NCI-H748 (cell line): Measurements from ENCODE around the gene HOXA4.

Source experiments
- DNase-seq: peaks from one replicate; lab custom pipeline; 2025; ENCODE audit not compliant: unreplicated experiment; lab: John Stamatoyannopoulos, UW

Gene HOXA4

GRCh38 chr7:27169658-27170425, 39.3 kb upstream of the HOXA4 start:
- peak; percentile 79 for DNase-seq

- DNase-seq: peak; percentile 16
Observed at GRCh38 chr7:27168265-27168947, 37.8 kb upstream of the HOXA4 start.

GRCh38 chr7:27167916-27168264, 37.3 kb upstream of the HOXA4 start:
- no peak for DNase-seq

GRCh38 chr7:27166531-27167505, 36.3 kb upstream of the HOXA4 start:
- no peak for DNase-seq

- no peak for DNase-seq
Observed at GRCh38 chr7:27165996-27166530, 35.5 kb upstream of the HOXA4 start.

- DNase-seq: no peak
Observed at GRCh38 chr7:27165089-27165995, 34.8 kb upstream of the HOXA4 start, which contains the start of gene HOXA9. TSS of gene HOXA9 (minus strand) at chr7:27165537. CDS start at chr7:27165457, 80 bp downstream.

- DNase-seq: no peak
Observed at GRCh38 chr7:27164367-27165088, 34.0 kb upstream of the HOXA4 start.

- no peak for DNase-seq
Observed at GRCh38 chr7:27164045-27164366, 33.4 kb upstream of the HOXA4 start.

- no peak for DNase-seq
Observed at GRCh38 chr7:27163288-27164044, 32.9 kb upstream of the HOXA4 start.

- no peak for DNase-seq
Observed at GRCh38 chr7:27162561-27163287, 32.2 kb upstream of the HOXA4 start.

GRCh38 chr7:27161721-27162560, 31.4 kb upstream of the HOXA4 start:
- DNase-seq: no peak

- no peak for DNase-seq
Observed at GRCh38 chr7:27161214-27161720, 30.7 kb upstream of the HOXA4 start.

GRCh38 chr7:27160546-27161213, 30.1 kb upstream of the HOXA4 start:
- peak; percentile 85 for DNase-seq

GRCh38 chr7:27160145-27160545, 29.6 kb upstream of the HOXA4 start:
- DNase-seq: peak; percentile 19

GRCh38 chr7:27159266-27160144, 28.9 kb upstream of the HOXA4 start:
- DNase-seq: no peak
